H1 (cell line): Measurements from ENCODE around the gene CABCOCO1. TPM values are rescaled to one million over a fixed set of nuclear protein-coding genes. Genes with fewer than 3 reads are reported as not detected.

Experiments used
- CTCF ChIA-PET: fragments of 300-600 bp; sonication (Branson Sonifier 250); formaldehyde crosslinking; loops from one replicate; lab custom pipeline; 2021; ENCODE audit not compliant: partially characterized antibody; lab: Charles Lee
- POLR2A ChIA-PET: fragments of 300-600 bp; sonication (Branson Sonifier 250); formaldehyde crosslinking; loops from one replicate; lab custom pipeline; 2021; ENCODE audit warnings: inconsistent platforms; ENCODE audit not compliant: partially characterized antibody; lab: Charles Lee
- DNase-seq, 2 experiments: peaks; one replicate each; pipeline versions ENCODE4 v3.0.0 to v3.0.0-alpha.2; 2010 to 2022; ENCODE audit warnings: low spot score in 2 of 2, low read depth in 1 of 2, mixed read lengths in 1 of 2
- FAIRE-seq: peaks from 2 replicates; lab custom pipeline; 2011; peaks lifted over from hg19 to GRCh38; lab: Jason Lieb, UNC
- H2AFZ ChIP-seq: 2 replicates; pipeline ENCODE4 v1.8.1; 2012; ENCODE audit warnings: low read length, inconsistent platforms
- H2AK5ac ChIP-seq: 2 replicates; pipeline ENCODE4 v1.6.1; 2013; ENCODE audit warnings: low read depth, low read length
- H2BK120ac ChIP-seq: replicated peaks from 2 replicates; pipeline ENCODE3; 2013; ENCODE audit warnings: low read depth, low read length, inconsistent platforms
- H2BK12ac ChIP-seq: 2 replicates; pipeline ENCODE4 v1.6.1; 2013; ENCODE audit warnings: low read depth, low read length
- H2BK15ac ChIP-seq: 2 replicates; pipeline ENCODE4 v1.6.1; 2013; ENCODE audit warnings: low read length
- H2BK20ac ChIP-seq: 2 replicates; pipeline ENCODE4 v1.6.1; 2013; ENCODE audit warnings: low read length
- H2BK5ac ChIP-seq: 2 replicates; pipeline ENCODE4 v1.6.1; 2013; ENCODE audit warnings: low read depth, low read length
- H3K14ac ChIP-seq: 2 replicates; pipeline ENCODE4 v1.6.1; 2013; ENCODE audit warnings: inconsistent platforms; ENCODE audit not compliant: insufficient read length
- H3K18ac ChIP-seq: 2 replicates; pipeline ENCODE4 v1.6.1; 2013; ENCODE audit warnings: low read length; ENCODE audit errors: extremely low read depth
- H3K23ac ChIP-seq: 2 replicates; pipeline ENCODE4 v1.6.1; 2013; ENCODE audit warnings: inconsistent platforms; ENCODE audit not compliant: insufficient read length
- H3K23me2 ChIP-seq: 2 replicates; pipeline ENCODE4 v1.6.1; 2013; ENCODE audit warnings: low read depth, low read length
- H3K27ac ChIP-seq: 2 replicates; pipeline ENCODE4 v1.6.1; 2011; ENCODE audit warnings: low read depth, low read length, inconsistent platforms
- H3K27me3 ChIP-seq, 4 experiments: replicated peaks in 1 of 4; 1 replicate in 1 of 4; 2 replicates in 3 of 4; pipeline versions ENCODE4 v1.6.1 to v1.8.1; 2011 to 2013; ENCODE audit warnings: low read length in 3 of 4, mild to moderate bottlenecking in 3 of 4, inconsistent platforms in 2 of 4, mixed read lengths in 2 of 4, moderate library complexity in 1 of 4; ENCODE audit not compliant: control insufficient read depth in 3 of 4, insufficient read depth in 3 of 4; ENCODE audit errors: extremely low read depth in 1 of 4
- H3K36me3 ChIP-seq, 4 experiments: 2 replicates each; pipeline versions ENCODE4 v1.6.1 to v1.8.1; 2011 to 2013; ENCODE audit warnings: mild to moderate bottlenecking in 4 of 4, low read length in 3 of 4, moderate library complexity in 2 of 4, control low read depth in 1 of 4, inconsistent platforms in 1 of 4; ENCODE audit not compliant: insufficient read depth in 4 of 4, control insufficient read depth in 2 of 4
- H3K4ac ChIP-seq: replicated peaks from 2 replicates; pipeline ENCODE3; 2013; ENCODE audit warnings: low read length, low read depth, mixed read lengths, inconsistent platforms; ENCODE audit not compliant: insufficient read length
- H3K4me1 ChIP-seq, 4 experiments: replicated peaks in 1 of 4; 1 replicate in 1 of 4; 2 replicates in 3 of 4; pipeline versions ENCODE4 v1.6.1 to v1.8.1; 2011 to 2013; ENCODE audit warnings: low read length in 3 of 4, inconsistent platforms in 2 of 4, mixed read lengths in 1 of 4; ENCODE audit not compliant: insufficient read depth in 4 of 4, control insufficient read depth in 3 of 4
- H3K4me2 ChIP-seq, 2 experiments: 2 replicates each; pipeline versions ENCODE4 v1.6.1 to v1.8.1; 2011 to 2013; ENCODE audit warnings: low read depth in 2 of 2, low read length in 2 of 2, control low read depth in 1 of 2, inconsistent platforms in 1 of 2, mild to moderate bottlenecking in 1 of 2; ENCODE audit not compliant: insufficient read depth in 1 of 2
- H3K4me3 ChIP-seq, 4 experiments: fragments of 200-600, 300-600 bp in 1 of 4; sonication (generic), shearing (Covaris generic), sonication (Bioruptor Twin) in 1 of 4; 2 replicates each; pipeline versions ENCODE4 v1.5.1 to v1.8.1; 2011 to 2016; ENCODE audit warnings: low read length in 4 of 4, low read depth in 3 of 4, control low read depth in 2 of 4, inconsistent platforms in 2 of 4, mild to moderate bottlenecking in 2 of 4, mixed read lengths in 1 of 4, moderate library complexity in 1 of 4; ENCODE audit not compliant: insufficient read depth in 2 of 4; ENCODE audit errors: extremely low read depth in 1 of 4
- H3K56ac ChIP-seq: replicated peaks from 2 replicates; pipeline ENCODE3; 2013; ENCODE audit warnings: low read depth, mild to moderate bottlenecking, mixed read lengths, low read length, inconsistent platforms; ENCODE audit not compliant: insufficient read length
- H3K79me1 ChIP-seq: 2 replicates; pipeline ENCODE4 v1.6.1; 2013; ENCODE audit warnings: low read depth, low read length, control low read depth
- H3K79me2 ChIP-seq, 2 experiments: 2 replicates each; pipeline versions ENCODE4 v1.6.1 to v1.8.1; 2012 to 2013; ENCODE audit warnings: low read length in 2 of 2, mild to moderate bottlenecking in 2 of 2, inconsistent platforms in 1 of 2; ENCODE audit not compliant: insufficient read depth in 2 of 2, control insufficient read depth in 1 of 2
- H3K9ac ChIP-seq, 4 experiments: replicated peaks in 1 of 4; 1 replicate in 1 of 4; 2 replicates in 3 of 4; pipeline versions ENCODE4 v1.6.1 to v1.8.1; 2011 to 2013; ENCODE audit warnings: low read depth in 3 of 4, low read length in 3 of 4, control low read depth in 2 of 4, mild to moderate bottlenecking in 2 of 4, moderate library complexity in 2 of 4, inconsistent platforms in 1 of 4; ENCODE audit errors: extremely low read depth in 1 of 4
- H3K9me3 ChIP-seq, 2 experiments: 2 replicates each; pipeline versions ENCODE4 v1.6.1 to v1.8.1; 2012 to 2013; ENCODE audit warnings: mild to moderate bottlenecking in 2 of 2, moderate library complexity in 2 of 2, control low read depth in 1 of 2, inconsistent platforms in 1 of 2, low read depth in 1 of 2, low read length in 1 of 2, mixed read lengths in 1 of 2; ENCODE audit not compliant: insufficient read depth in 2 of 2
- H4K20me1 ChIP-seq, 2 experiments: replicated peaks in 1 of 2; 2 replicates each; pipeline versions ENCODE3 to v1.8.1; 2011 to 2013; ENCODE audit warnings: inconsistent platforms in 2 of 2, low read length in 2 of 2, mild to moderate bottlenecking in 1 of 2; ENCODE audit not compliant: insufficient read depth in 2 of 2, control insufficient read depth in 1 of 2
- H4K5ac ChIP-seq: 2 replicates; pipeline ENCODE4 v1.6.1; 2013; ENCODE audit warnings: low read length, low read depth, mixed read lengths, inconsistent platforms; ENCODE audit not compliant: insufficient read length
- H4K8ac ChIP-seq: 2 replicates; pipeline ENCODE4 v1.8.0; 2013; ENCODE audit warnings: mild to moderate bottlenecking, moderate library complexity, low read length, inconsistent platforms; ENCODE audit not compliant: insufficient read depth; ENCODE audit errors: extremely low read depth
- H4K91ac ChIP-seq: replicated peaks from 2 replicates; pipeline ENCODE3; 2013; ENCODE audit warnings: low read length, mixed read lengths, inconsistent platforms; ENCODE audit not compliant: insufficient read length
- KDM1A ChIP-seq: fragments of 200-600, 300-600 bp; sonication (generic); IDR thresholded peaks from 2 replicates; pipeline ENCODE4 v1.7.1; 2016; ENCODE audit warnings: mild to moderate bottlenecking, low read length, borderline replicate concordance
- SIX5 ChIP-seq: IDR thresholded peaks from 2 replicates; pipeline ENCODE4 v1.6.1; 2011; ENCODE audit warnings: mild to moderate bottlenecking, low read depth, low read length
- whole genome bisulfite sequencing, 2 experiments: shearing (Covaris generic) in 1 of 2; methylation state at CpG; one replicate each; pipeline versions ENCODE4 v1.1.6 to v1.1.7; 2013 to 2015; ENCODE audit warnings: low lambda C conversion rate in 2 of 2, mixed read lengths in 2 of 2, inconsistent platforms in 1 of 2, low coverage in 1 of 2, missing lambda C conversion rate in 1 of 2; ENCODE audit not compliant: insufficient replicate concordance in 2 of 2, insufficient coverage in 1 of 2, insufficient read length in 1 of 2; ENCODE audit errors: extremely low coverage in 1 of 2, missing lambda C conversion rate in 1 of 2; 5-methylcytosine and 5-hydroxymethylcytosine counted together
- polyA plus RNA-seq, 7 experiments: library from polyadenylated mRNA; depleted of rRNA in 3 of 7; stranded (reverse) in 5 of 7; unstranded in 2 of 7; fragments of >200 nt in 5 of 7; fragments of 200-250 nt in 2 of 7; gene quantifications; 1 replicate in 5 of 7; 2 replicates in 1 of 7; 4 replicates in 1 of 7; pipeline versions ENCODE4 v1.2.1 to v1.2.3, GENCODE V29; 2011 to 2013; ENCODE audit warnings: missing spikeins in 2 of 7, mixed read lengths in 2 of 7
- total RNA-seq: library from RNA; stranded (reverse); fragmentation: NEBNext Ultra II Directional; extraction: Animal tissue kit (Norgen Biotek cat#: 25700); gene quantifications from 2 replicates; pipeline ENCODE4 v1.2.1, GENCODE V29; 2021

CABCOCO1 gene
- total and polyA plus RNA-seq, 2 of the 8 experiments (the other 6 are each of a cell fraction or from before 2014, with no cell fraction given): not detected

DNA sequence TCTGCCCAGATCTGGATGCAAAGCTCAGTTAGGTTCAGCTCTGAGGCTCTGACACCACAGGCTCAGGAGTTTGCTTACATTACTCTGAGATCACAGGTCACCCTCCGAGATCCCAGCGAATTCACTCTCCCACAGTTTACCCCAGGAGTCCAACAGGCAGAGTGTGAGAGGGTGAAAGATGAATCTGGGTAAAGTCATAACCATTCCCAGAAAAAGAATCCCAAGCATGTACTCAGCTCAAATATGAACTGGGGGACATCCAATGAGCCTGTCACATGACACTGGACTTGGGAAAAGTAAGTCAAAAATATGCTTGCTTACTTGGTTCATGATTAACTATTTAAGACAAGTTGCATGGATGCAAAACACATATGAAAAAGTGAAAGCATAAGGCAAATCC lies 128.5 kb downstream of the CABCOCO1 start:
- no peaks in the 10 kb centered on the region for H3K79me1 ChIP-seq
- no peak overlapping the region for H3K18ac ChIP-seq
- no peaks in the 10 kb centered on the region for H3K36me3 ChIP-seq
- no peak overlapping the region for H4K91ac ChIP-seq
- no peak for FAIRE-seq
- no peak overlapping the region for H3K9ac ChIP-seq
- no peak overlapping the region for H2AFZ ChIP-seq
- no peak overlapping the region for H3K4me3 ChIP-seq
- no peak overlapping the region for H3K14ac ChIP-seq
- H3K27me3 ChIP-seq: no peaks in the 10 kb centered on the region
- H4K20me1 ChIP-seq: no peaks in the 10 kb centered on the region
- no peak overlapping the region for H4K5ac ChIP-seq
- no peak overlapping the region for H3K27ac ChIP-seq
- no peak overlapping the region for H2AK5ac ChIP-seq
- no peak overlapping the region for H4K8ac ChIP-seq
- TF ChIP-seq SIX5 (no peak), KDM1A (no peak)
- no peak overlapping the region for H3K4ac ChIP-seq
- no peak overlapping the region for H3K56ac ChIP-seq
- CTCF ChIA-PET: interaction anchor here (0.6 to 1.5 kb wide), 3 partner anchors 36 to 46 kb away, joined by 3 to 4 read pairs (median 3); no protein-coding TSS in a partner anchor
- 96% methylated on average over 2 of the region's 2 CpGs; no CpG with 5 or more reads in 1 of the 2 experiments for WGBS, 2 experiments
- no peak overlapping the region for H2BK120ac ChIP-seq
- H2BK12ac ChIP-seq: no peak overlapping the region
- H2BK20ac ChIP-seq: no peak overlapping the region
- H2BK5ac ChIP-seq: no peak overlapping the region
- no peak overlapping the region for H3K4me2 ChIP-seq
- POLR2A ChIA-PET: no interaction called here
- no peaks in the 10 kb centered on the region for H3K4me1 ChIP-seq
- H3K23me2 ChIP-seq: no peaks in the 10 kb centered on the region
- no peak overlapping the region for H3K23ac ChIP-seq
- DNase-seq: no peak
- no peaks in the 10 kb centered on the region for H3K79me2 ChIP-seq
- no peaks in the 10 kb centered on the region for H3K9me3 ChIP-seq
- H2BK15ac ChIP-seq: no peak overlapping the region
